HG02852 (cell line): ENCODE results near the gene SRRM3.
"Not testable (repeated sequence)": the region's sequence is repeated elsewhere in the genome, so short reads cannot be mapped to it uniquely, and the experiment has no call there.

Experiments used
- ATAC-seq: cut with Tn5 transposase; IDR thresholded peaks from one replicate; pipeline ENCODE4 v1.9.1; 2021; ENCODE audit warnings: mild to moderate bottlenecking, moderate library complexity; ENCODE audit not compliant: unreplicated experiment

SRRM3 gene

DNA sequence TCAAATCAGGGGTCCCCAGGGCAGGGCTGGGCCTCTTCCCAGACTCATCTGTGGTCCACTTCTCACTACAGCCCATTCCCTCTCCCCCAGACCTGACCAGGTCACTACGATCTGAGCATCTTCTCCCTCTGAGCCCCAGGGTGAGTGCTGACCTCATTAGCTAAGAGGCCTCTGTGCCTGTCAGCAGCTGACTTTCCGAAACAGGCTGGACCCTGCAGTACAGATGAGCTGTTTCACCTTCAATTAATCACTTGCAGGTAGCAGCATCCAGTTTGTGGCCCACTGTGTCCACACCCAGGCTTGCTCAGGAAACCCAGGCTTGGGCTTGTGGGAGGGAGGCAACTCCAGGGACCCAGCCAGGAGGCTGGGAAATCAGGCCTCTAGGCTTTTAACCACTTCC is 24.3 kb downstream of the SRRM3 start:
- no peak for ATAC-seq

DNA sequence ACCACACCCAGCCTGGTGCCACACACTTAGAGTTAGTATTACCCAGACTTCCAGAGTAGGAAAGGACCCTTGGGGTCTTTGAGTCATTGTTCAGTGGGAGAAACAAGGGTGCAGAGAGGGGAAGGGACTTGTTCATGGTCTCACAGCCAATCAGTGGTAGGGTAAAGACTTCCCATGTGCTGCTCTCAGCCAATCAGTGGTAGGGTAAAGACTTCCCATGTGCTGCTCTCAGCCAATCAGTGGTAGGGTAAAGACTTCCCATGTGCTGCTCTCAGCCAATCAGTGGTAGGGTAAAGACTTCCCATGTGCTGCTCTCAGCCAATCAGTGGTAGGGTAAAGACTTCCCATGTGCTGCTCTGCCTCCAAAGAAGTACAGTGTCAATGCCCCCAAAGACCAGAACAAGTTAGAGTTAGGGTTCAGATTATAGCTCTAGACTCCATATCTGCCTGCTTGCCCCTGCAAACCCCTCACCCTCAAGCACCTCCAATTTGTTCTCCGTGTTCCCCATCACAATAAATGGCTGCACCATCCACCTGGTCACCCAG is 25.3 kb downstream of the SRRM3 start:
- ATAC-seq, result not testable (repeated sequence)

DNA sequence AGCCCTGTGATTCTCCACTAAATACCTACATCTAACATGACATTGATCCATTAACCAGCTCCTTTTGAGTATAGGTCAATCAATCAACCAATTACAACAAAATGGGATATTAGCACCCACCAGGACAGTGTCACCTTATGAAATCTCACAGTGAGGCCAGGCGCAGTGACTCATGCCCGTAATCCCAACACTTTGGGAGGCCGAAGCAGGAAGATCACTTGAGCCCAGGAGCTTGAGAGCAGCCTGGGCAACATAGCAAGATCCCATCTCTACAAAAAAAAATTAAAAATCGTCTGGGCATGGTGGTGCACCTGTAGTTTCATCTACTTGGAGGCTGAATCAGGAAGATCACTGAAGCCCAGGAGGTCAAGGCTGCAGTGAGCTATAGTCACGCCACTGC is 28.5 kb downstream of the SRRM3 start:
- no peak for ATAC-seq

DNA sequence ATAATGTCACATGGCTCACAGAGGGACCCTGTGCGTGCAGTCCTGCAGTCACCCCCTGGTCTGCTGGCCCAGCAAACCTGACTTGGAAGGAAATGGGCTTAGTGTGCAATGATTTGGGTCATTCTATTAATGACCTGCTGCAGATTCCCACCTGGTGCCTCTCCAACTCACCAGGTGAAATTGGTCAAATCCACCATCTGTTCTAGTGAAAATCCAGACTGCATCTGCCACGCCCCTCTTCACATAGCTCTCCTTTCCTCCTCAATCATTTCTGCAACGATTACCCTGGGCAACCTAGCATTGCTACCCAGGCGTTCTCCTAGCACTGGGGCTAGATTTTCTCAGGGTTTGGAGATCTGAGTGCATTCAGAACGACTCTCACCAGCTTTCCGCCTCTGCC is 29.4 kb downstream of the SRRM3 start:
- no peak for ATAC-seq

DNA sequence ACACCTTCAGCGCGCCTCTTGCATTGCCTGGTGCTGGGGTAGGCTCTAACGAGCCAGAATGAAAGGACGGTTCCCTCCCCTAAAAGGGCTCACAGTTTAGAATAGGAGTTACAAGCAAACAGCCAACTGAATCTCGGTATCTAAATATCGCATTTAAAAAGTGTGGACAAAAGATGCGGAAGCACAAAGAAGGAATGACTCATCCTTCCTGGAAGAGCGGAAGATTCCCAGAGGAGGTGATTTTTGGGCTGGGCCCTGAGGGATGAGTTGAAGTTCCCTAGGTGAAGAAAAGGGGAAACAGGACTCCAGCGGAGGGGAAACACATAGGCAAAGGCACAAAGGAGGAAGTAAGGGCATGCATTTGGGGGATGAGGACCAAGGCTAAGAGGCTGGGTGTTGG is 29.9 kb downstream of the SRRM3 start:
- no peak for ATAC-seq

DNA sequence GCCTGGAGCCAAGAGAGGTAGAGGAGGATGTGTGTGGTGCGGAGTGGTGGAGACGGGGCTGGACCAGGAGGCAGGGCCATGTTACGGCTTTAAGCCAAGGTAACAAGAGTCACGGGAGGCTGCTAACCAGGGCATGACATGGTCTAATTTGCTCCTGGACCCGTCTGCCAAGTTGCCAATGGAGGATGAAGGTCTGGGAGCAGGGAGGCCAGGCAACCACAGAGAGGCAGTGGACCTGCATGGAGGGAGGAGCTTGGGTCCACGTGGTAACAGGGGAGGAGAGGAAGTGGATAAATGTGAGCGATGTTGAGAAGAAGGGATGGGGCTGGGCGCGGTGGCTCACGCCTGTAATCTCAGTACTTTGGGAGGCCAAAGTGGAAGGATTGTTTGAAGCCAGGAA is 31.0 kb downstream of the SRRM3 start:
- ATAC-seq, result no peak

DNA sequence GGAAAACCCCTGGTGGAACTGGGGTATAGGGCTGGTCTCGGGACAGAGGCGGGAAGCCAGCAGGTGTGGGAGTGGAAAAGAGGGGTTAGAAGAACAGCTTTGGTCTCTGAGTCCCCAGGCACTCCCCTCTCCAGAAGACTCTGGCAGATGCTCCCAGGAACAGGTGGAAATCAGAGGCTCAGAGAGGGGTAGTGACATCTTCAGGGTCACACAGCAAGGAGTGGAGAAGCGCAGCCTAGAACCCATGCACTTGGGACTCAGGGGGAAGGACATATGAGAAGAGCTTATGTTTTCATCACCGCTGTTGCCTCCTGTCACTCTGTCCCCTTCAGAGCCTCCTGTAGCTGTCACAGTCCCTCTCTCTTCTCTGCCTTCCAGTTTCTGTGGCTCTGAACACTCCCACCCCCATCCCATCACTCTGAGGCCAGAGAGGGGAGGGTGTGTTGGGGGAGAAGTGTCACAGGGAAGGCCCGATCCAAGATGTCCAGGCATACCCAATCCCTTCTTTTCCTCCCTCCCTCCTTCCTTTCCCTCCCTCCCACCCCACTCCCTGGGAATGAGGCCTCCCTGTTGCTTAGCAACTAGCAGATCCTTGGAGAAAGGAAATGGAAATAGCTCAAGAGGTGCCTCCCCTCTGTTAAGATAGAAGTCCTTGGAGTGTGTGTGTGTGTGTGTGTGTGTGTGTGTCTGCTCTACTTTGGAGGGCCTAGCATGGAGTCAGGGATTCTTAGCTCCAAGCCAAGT is 32.0 kb downstream of the SRRM3 start:
- ATAC-seq, result no peak

DNA sequence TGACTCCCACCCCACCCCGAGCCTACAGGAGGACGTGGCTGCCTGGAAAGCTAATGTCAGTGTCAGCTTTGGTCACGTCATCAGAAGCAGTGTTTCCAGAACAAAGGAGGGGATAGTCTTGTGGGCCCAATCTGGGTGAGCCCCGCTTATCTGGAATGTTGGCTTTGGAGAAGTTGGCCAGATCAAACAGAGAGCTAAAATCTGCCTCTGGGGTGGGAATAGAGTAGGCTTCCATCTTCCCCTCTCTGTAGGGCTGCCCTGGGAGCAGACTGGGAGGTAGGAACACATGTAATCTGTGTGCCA is 32.5 kb downstream of the SRRM3 start:
- no peak for ATAC-seq

DNA sequence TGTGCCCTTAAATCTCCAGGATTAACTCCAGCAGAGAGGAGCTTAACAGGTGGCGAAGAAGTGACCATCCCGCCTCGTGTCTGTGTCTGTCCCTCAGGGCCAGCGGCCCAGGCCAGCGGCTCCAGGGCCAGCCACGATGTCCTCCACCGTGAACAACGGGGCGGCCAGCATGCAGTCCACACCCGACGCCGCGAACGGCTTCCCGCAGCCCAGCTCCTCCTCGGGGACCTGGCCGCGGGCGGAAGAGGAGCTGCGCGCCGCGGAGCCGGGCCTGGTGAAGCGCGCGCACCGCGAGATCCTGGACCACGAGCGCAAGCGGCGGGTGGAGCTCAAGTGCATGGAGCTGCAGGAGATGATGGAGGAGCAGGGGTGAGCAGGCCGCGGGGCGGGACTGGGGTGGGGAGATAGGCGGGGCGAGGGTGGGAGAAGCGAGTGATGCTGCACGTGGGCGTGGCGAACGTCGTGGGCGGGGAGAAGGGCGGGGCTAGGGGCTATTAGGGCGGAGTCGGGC is 33.3 kb downstream of the SRRM3 start:
- ATAC-seq, result peak; percentile 62

DNA sequence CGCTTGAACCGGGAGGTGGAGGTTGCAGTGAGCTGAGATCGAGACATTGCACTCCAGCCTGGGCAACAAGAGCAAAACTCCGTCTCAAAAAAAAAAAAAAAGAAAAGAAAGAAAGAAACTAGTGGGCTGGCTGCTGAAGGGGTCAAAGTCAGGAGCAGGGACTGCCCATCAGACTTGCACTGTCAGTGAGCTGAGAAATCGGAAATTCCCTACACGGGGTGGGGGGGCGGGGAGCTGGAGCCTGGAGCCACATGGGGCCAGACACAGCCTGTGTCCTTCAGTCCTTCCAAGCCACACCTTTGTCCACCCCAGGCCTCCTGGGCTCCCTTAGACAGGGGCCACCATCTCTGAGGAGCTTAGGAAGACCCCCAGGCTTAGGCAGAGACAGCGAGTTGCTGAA is 34.5 kb downstream of the SRRM3 start:
- ATAC-seq, result no peak

DNA sequence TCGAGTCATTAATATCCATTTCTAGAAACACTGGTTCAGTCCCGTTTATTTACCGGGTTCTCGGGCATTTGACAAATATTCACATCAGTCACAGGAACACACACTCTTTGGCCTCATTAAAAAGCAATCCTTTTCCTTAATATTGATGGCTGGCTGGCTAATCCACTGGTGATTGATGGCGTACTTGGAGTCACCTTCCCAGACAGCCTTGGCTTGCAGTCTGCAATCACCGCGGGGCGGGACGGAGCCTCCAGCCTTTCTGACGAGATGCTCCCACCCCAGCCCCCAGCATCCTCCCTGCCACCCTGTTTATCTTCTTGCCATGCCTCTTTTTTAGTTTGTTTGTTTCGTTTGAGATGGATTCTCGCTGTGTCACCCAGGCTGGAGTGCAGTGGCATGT is 36.6 kb downstream of the SRRM3 start:
- no peak for ATAC-seq

DNA sequence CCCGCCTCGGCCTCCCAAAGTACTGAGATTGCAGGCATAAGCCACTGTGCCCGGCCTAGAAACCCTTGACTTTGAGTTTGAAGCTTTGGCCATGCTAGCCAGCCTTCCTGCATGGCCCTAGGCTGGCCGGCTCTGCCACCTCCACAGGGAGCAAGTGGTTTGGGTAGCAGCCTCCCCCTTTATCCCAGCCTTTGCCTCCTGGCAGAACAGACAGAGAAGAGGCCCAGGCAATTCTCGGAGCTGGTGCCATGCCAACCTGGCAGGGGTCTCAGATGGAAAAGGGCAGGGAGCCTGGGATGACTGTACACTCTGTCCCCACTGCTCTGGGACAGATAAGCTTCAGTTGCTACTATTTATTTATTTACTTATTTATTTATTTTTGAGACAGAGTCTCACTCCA is 39.4 kb downstream of the SRRM3 start:
- ATAC-seq, result no peak

DNA sequence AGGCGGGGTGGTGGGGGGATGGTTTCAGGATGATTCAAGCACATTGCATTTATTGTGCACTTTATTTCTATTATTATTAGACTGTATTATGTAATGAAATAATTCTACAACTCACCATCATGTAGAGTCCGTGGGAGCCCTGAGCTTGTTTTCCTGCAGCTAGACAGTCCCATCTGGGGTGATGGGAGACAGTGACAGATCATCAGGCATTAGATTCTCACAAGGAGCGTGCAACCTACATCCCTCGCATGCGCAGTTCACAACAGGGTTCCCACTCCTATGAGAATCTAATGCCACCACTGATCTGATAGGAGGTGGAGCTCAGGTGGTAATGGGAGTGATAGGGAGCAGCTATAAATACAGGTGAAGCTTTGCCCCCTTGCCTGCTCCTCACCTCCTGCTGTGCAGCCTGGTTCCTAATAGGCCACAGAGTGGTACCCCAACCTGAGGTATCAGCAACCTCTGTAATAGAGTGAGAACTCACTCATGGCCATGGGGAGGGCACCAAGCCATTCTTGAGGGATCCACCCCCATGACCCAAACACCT is 40.9 kb downstream of the SRRM3 start:
- ATAC-seq, result not testable (repeated sequence)

DNA sequence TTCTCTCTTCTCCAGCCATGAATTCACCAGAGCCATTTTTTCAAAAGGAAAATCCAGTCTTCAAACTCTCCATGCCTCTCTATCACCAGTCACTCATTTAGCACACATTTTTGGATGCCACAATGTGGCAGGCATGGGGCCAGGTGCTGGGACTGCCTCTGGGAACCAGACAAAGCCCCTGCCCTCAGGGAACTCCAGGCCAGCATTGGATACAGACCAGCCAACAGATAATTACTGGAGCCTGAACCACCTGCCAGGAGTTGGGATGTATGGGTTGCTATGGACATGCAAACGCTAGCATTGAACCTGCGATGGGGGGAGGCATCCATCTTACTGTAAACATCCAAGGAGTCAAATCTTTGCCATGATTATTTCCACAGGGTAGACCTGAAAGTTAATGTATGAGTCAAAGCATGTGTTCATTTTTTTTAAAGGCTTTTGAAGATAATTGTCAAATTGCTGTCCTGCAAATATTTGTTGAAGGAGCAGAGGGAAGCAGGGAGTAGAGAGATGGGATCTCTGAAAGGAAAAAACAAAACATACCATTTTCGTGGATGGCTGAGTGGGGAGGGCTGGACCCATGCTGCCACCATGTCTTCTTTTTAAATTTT is 43.2 kb downstream of the SRRM3 start:
- ATAC-seq, result no peak

DNA sequence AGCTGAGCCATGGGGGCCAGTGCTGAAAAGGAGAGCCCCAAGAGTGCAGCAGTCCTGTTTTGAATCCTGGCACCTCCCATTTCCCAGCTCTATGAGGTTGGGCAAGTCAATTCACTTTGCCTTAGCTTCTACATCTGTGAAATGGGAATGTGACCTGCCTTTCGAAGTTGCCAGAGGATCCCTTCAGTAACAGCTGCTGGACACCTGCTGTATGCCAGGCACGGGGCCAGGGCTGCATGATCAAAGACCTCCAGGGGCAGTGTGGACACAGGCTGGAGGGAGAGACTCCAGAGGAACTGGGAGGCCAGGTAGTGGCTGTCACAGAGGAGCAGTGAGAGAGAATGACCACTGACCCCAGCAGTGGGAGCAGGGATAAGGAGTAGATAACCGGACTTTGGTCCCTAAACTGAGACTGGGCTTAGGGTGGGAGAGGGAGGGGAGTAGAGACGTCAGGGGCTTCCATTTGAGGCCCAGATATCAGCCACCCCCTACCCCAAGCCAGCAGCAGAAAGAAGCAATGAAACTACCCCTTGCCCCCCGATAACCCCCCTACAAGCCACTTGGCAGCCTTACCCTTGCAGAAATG is 45.2 kb downstream of the SRRM3 start:
- no peak for ATAC-seq

DNA sequence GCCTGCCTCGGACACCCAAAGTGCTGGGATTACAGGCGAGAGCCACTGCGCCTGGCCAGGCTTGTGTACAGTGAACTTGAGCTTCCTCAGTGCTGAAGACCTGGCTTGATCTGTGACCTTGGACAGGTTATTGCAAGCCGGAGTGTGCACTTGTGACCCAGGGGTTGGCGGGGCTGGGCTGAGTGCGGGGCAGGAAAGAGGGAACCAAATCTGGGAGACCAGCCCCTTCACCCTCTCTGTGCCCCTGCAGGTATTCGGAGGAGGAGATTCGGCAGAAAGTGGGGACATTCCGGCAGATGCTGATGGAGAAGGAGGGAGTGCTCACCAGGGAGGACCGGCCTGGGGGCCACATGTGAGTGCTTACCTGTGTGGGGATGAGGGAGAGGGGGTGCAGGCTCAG is 46.2 kb downstream of the SRRM3 start:
- no peak for ATAC-seq

DNA sequence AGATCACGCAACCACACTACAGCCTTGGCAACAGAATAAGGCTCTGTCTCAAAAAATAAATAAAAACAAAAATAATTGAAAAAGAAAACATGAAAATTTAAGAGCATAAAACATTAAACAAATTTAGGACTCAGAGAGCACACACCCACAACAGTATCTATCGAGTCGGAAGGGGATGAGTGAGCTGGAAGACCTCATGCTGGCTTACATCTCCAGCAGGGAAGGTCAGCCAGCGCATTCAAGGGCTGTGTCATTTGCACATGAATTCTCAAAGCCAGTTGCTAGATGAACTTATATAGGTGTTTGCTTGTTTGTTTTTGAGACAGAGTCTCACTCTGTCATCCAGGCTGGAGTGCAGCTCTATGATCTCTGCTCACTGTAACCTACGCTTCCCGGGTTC is 50.3 kb downstream of the SRRM3 start:
- no peak for ATAC-seq

DNA sequence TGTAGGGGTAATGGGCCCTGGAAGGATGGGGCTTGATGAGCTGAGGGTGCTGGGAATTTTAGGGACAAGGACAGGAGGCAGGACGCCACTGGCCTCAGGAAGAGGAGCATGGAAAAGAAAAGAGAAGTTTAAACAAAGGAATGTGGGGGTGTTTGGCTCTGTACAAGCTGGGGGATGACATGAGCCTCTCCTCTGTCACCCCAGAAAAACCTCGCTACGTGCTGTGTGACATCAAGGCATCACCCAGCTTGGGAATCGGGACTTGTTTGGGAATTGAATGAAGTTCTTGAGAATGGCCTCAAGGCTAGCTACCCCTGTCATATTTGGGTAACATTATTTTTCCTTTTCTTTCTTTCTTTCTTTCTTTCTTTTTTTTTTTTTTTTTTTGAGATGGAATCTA is 53.1 kb downstream of the SRRM3 start:
- no peak for ATAC-seq

DNA sequence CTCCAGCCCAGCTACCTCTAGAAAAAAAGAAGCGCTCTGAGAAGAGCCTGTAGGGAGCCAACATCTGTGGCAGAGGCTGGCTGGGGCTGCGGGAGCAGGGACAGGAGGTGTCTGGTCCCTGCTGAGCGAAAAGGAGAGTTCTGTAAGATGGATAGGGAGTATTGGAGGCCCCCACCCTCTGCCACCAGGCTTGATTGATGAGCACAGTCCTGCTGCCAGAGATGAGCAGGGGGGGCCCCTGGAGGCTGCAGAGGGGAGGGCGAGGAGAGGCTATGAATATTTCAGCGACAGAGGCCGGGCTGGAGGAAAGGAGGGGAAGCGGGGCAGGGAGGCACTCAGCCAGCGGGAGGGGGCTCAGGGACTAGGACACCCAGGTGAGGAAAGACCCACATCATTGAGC is 56.3 kb downstream of the SRRM3 start:
- no peak for ATAC-seq

DNA sequence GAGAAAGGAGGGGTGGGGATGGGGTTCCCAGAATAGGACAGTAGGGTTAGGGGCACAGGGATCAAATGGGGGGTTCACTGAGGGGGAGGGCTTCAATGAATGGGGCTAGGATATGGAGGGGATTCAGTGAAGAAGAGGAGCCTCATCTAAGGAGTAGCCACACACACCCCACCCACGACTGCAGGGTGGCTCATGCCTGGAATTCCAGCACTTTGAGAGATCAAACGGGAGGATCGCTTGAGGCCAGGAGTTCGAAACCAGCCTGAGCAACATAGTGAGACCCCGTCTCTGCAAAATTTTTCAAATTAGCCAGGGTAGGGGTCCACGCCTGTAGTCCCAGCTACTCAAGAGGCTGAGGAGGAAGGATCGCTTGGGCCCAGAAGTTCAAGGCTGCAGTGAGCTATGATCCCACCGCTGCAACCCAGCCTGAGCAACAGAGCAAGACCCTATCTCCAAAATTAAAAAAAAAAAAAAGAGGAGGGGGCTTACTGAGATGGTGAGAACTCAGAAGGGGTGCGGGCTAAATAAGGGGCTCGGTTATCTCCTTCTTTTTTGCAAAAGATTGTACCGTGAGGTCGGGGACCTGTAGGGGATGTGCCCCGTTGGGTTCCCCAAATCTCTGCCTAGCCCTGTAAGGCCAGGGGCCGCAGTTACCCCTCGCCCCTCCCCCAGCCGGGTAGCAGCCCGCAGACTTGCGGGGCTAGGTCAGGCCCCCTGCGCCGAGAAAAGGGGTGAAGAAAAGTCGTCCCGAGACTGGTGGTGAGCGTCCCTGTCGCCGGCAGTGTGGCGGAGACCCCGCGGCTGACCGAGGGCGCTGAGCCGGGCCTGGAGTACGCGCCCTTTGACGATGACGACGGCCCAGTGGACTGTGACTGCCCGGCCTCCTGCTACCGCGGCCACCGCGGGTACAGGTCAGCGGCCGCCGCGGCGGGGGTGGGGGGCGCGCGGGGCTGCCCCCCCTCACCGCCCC is 57.7 kb downstream of the SRRM3 start:
- ATAC-seq, result no peak
